ENCODE measurements around the gene C11orf87.

The C11orf87 gene

GRCh38 chr11:109388982-109389381 lies 33.0 kb upstream of the C11orf87 start:
- no peak overlapping the region for H3K27ac ChIP-seq
- TF ChIP-seq ZFX (IDR thresholded peaks at IDR 0.05; ENCODE audit: borderline replicate concordance), result no peak
- no peak for TF ChIP-seq CTCF (IDR thresholded peaks at IDR 0.05)

- H3K27ac ChIP-seq, result no peak overlapping the region
- no peak for TF ChIP-seq ZFX (IDR thresholded peaks at IDR 0.05; ENCODE audit: borderline replicate concordance)
- no peak for TF ChIP-seq CTCF (IDR thresholded peaks at IDR 0.05)
Measured at GRCh38 chr11:109390752-109391151, 31.2 kb upstream of the C11orf87 start.

GRCh38 chr11:109401545-109401944 lies 20.4 kb upstream of the C11orf87 start:
- TF ChIP-seq ZFX (IDR thresholded peaks at IDR 0.05; ENCODE audit: borderline replicate concordance), result no peak
- TF ChIP-seq CTCF (IDR thresholded peaks at IDR 0.05), result no peak

GRCh38 chr11:109405671-109406070 lies 16.3 kb upstream of the C11orf87 start:
- H3K27ac ChIP-seq, result no peak overlapping the region

More at GRCh38 chr11:109401545-109401944, 20.4 kb upstream of the C11orf87 start:
- H3K27ac ChIP-seq, result no peak overlapping the region

GRCh38 chr11:109416601-109417000 lies 5.4 kb upstream of the C11orf87 start:
- TF ChIP-seq CTCF (IDR thresholded peaks at IDR 0.05) (no peak), ZFX (IDR thresholded peaks at IDR 0.05; ENCODE audit: borderline replicate concordance) (no peak)
- H3K27ac ChIP-seq, result no peak overlapping the region

More at GRCh38 chr11:109405671-109406070, 16.3 kb upstream of the C11orf87 start:
- TF ChIP-seq CTCF (IDR thresholded peaks at IDR 0.05), result no peak
- TF ChIP-seq ZFX (IDR thresholded peaks at IDR 0.05; ENCODE audit: borderline replicate concordance), result no peak

- TF ChIP-seq ZFX (IDR thresholded peaks at IDR 0.05; ENCODE audit: borderline replicate concordance), result no peak
- TF ChIP-seq CTCF (IDR thresholded peaks at IDR 0.05), result no peak
- no peak overlapping the region for H3K27ac ChIP-seq
Measured at GRCh38 chr11:109422870-109423465, 978 bp downstream of the C11orf87 start.

GRCh38 chr11:109423466-109424190 lies 1.6 kb downstream of the C11orf87 start:
- no peak for TF ChIP-seq ZFX (IDR thresholded peaks at IDR 0.05; ENCODE audit: borderline replicate concordance)
- no peak; the same call in 1 of the 2 replicates for TF ChIP-seq CTCF (IDR thresholded peaks at IDR 0.05)
- no peak overlapping the region for H3K27ac ChIP-seq
